H7 (cell line): ENCODE results near the gene STX4. TPM values are rescaled to one million over a fixed set of nuclear protein-coding genes. Genes with fewer than 3 reads are reported as not detected.
A peak's percentile ranks its signal among the peaks of the same experiment; 100 is the strongest.

Experiments used
- DNase-seq: peaks from one replicate; pipeline ENCODE4 v3.0.0; 2012
- H3K27me3 ChIP-seq: 2 replicates; pipeline ENCODE4 v1.6.0; 2011; ENCODE audit warnings: mild to moderate bottlenecking, low read length; ENCODE audit not compliant: control insufficient read depth, insufficient read depth
- H3K36me3 ChIP-seq: replicated peaks from 2 replicates; pipeline ENCODE4 v1.5.1; 2011; ENCODE audit warnings: low read length; ENCODE audit not compliant: control insufficient read depth, insufficient read depth
- H3K4me3 ChIP-seq: 2 replicates; pipeline ENCODE4 v1.5.1; 2011; ENCODE audit warnings: low read depth, mild to moderate bottlenecking, control low read depth, low read length, moderate library complexity; ENCODE audit not compliant: insufficient read depth
- total RNA-seq: library from RNA; depleted of rRNA; stranded (reverse); fragments of >200 nt; shearing (Covaris generic); gene quantifications from 2 replicates; pipeline ENCODE4 v1.2.3, GENCODE V29; 2014

Gene STX4
- total RNA-seq, 1 experiment from 2014 or later: 14.2 TPM

- H3K4me3 ChIP-seq: no peak overlapping the region
- no peaks in the 10 kb centered on the region for H3K27me3 ChIP-seq
- H3K36me3 ChIP-seq: peaks cover 35% of the 10 kb centered on the region
- peak; percentile 70 for DNase-seq
Observed at GRCh38 chr16:31077592-31078396, 44.4 kb downstream of the STX4 start.

DNA sequence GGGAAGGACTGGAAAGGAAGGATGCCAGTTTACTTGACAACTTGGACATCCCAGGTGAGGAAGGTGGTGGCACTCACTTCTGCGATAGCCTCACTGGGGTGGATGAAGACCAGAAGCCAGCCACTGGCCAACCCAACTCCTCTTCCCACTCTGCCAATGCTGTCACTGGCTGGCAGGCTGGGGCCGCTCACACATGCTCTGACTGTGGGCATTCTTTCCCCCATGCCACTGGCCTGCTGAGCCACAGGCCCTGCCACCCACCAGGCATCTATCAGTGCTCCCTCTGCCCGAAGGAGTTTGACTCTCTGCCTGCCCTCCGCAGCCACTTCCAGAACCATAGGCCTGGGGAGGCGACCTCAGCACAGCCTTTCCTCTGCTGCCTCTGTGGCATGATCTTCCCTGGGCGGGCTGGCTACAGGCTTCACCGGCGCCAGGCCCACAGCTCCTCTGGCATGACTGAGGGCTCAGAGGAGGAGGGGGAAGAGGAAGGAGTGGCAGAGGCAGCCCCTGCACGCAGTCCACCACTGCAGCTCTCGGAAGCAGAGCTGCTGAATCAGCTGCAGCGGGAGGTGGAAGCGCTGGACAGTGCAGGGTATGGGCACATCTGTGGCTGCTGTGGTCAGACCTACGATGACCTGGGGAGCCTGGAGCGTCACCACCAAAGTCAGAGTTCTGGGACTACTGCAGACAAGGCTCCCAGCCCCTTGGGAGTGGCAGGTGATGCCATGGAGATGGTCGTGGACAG is 45.4 kb downstream of the STX4 start:
- Histone ChIP-seq H3K36me3 (peaks cover 35% of the 10 kb centered on the region), H3K4me3 (no peak overlapping the region), H3K27me3 (no peaks in the 10 kb centered on the region)
- DNase-seq: peak; percentile 28

GRCh38 chr16:31079342-31079944 is 46.1 kb downstream of the STX4 start:
- Histone ChIP-seq H3K36me3 (peaks cover 35% of the 10 kb centered on the region), H3K4me3 (no peak overlapping the region), H3K27me3 (no peaks in the 10 kb centered on the region)
- DNase-seq: no peak

DNA sequence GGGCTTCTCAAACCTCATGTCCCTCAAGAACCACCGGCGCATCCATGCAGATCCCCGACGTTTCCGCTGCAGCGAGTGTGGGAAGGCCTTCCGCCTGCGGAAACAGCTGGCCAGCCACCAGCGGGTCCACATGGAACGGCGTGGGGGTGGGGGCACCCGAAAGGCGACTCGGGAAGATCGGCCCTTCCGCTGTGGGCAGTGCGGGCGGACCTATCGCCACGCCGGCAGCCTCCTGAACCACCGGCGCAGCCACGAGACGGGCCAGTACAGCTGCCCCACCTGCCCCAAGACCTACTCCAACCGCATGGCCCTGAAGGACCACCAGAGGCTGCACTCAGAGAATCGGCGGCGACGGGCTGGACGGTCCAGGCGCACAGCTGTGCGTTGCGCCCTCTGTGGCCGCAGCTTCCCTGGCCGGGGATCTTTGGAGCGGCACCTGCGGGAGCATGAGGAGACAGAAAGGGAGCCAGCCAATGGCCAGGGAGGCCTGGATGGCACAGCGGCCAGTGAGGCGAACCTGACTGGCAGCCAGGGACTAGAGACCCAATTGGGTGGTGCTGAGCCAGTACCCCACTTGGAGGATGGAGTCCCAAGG is 46.8 kb downstream of the STX4 start:
- Histone ChIP-seq H3K36me3 (peaks cover 35% of the 10 kb centered on the region), H3K4me3 (no peak overlapping the region), H3K27me3 (no peaks in the 10 kb centered on the region)
- peak; percentile 64 for DNase-seq

GRCh38 chr16:31080756-31081419 is 47.5 kb downstream of the STX4 start:
- Histone ChIP-seq H3K36me3 (peaks cover 35% of the 10 kb centered on the region), H3K4me3 (no peak overlapping the region), H3K27me3 (no peaks in the 10 kb centered on the region)
- peak; percentile 52 for DNase-seq

GRCh38 chr16:31081428-31082351 is 48.3 kb downstream of the STX4 start:
- no peak overlapping the region for H3K4me3 ChIP-seq
- peak; percentile 55 for DNase-seq
- H3K27me3 ChIP-seq: no peaks in the 10 kb centered on the region
- peaks cover 34% of the 10 kb centered on the region for H3K36me3 ChIP-seq

- H3K4me3 ChIP-seq: no peak overlapping the region
- no peaks in the 10 kb centered on the region for H3K27me3 ChIP-seq
- peaks cover 26% of the 10 kb centered on the region for H3K36me3 ChIP-seq
- DNase-seq: peak; percentile 58
Observed at GRCh38 chr16:31082368-31083045, 49.1 kb downstream of the STX4 start.

- Histone ChIP-seq H3K36me3 (peaks cover 22% of the 10 kb centered on the region), H3K27me3 (no peaks in the 10 kb centered on the region), H3K4me3 (no peak overlapping the region)
- peak; percentile 46 for DNase-seq
Observed at GRCh38 chr16:31083081-31083480, 49.7 kb downstream of the STX4 start.

- Histone ChIP-seq H3K36me3 (peaks cover 18% of the 10 kb centered on the region), H3K4me3 (no peak overlapping the region), H3K27me3 (no peaks in the 10 kb centered on the region)
- peak; percentile 57 for DNase-seq
Observed at GRCh38 chr16:31083556-31083955, 50.2 kb downstream of the STX4 start.

DNA sequence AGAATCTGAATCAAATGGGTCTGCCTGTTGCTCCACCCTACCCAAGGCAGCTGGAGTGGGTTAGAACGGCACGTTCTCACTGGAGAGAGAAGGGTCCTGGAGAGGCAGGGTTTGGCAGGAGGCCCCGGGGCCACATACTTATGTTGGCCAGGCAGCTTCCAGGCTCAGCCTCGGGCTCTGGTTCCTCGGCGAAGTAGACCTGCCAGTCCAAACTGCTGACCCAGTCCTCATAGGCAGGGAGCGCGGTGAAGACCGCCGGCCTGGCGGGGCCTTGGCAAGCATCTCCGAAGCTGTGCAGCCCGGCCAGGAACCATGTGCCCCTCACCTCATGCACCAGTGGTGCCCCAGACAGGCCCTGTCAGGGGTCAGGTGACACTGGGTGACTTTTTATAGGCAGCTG is 50.6 kb downstream of the STX4 start:
- DNase-seq: peak; percentile 51
- no peaks in the 10 kb centered on the region for H3K27me3 ChIP-seq
- no peak overlapping the region for H3K4me3 ChIP-seq
- H3K36me3 ChIP-seq: peaks cover 15% of the 10 kb centered on the region

- H3K27me3 ChIP-seq: no peaks in the 10 kb centered on the region
- DNase-seq: peak; percentile 70
- no peak overlapping the region for H3K4me3 ChIP-seq
- peaks cover 11% of the 10 kb centered on the region for H3K36me3 ChIP-seq
Observed at GRCh38 chr16:31084584-31085302, 51.4 kb downstream of the STX4 start.

- no peak for DNase-seq
- Histone ChIP-seq H3K27me3 (no peaks in the 10 kb centered on the region), H3K36me3 (peaks cover 11% of the 10 kb centered on the region), H3K4me3 (no peak overlapping the region)
Observed at GRCh38 chr16:31085411-31085810, 52.1 kb downstream of the STX4 start.
